Uterus (tissue), 4 donors: ENCODE measurements around the gene AGPAT2. TPM values are rescaled to one million over a fixed set of nuclear protein-coding genes. Genes with fewer than 3 reads are reported as not detected.
A peak's percentile ranks its signal among the peaks of the same experiment; 100 is the strongest.
"Not testable (repeated sequence)": the region's sequence is repeated elsewhere in the genome, so short reads cannot be mapped to it uniquely, and the experiment has no call there.

ENCODE experiments used
- DNase-seq, 2 donors: peaks; one replicate each; pipeline ENCODE4 v3.0.0-alpha.2; 2019 to 2020
- H3K27ac ChIP-seq, 2 donors: fragments of 200-600 bp; sonication (generic); 1 replicate in 1 of 2; 2 replicates in 1 of 2; pipeline ENCODE4 v1.5.1; 2016 to 2018
- H3K27me3 ChIP-seq, 2 donors: fragments of 200-600 bp; sonication (generic); one replicate each; pipeline ENCODE4 v1.5.1; 2018 to 2019; ENCODE audit warnings: control low read depth in 1 of 2
- H3K36me3 ChIP-seq, 2 donors: fragments of 200-600 bp; sonication (generic); one replicate each; pipeline ENCODE4 v1.5.1; 2019; ENCODE audit warnings: control low read depth in 1 of 2
- H3K4me1 ChIP-seq, 2 donors: fragments of 200-600 bp; sonication (generic); one replicate each; pipeline ENCODE4 v1.5.1; 2018 to 2019; ENCODE audit warnings: control low read depth in 1 of 2
- H3K4me3 ChIP-seq, 2 donors: fragments of 200-600 bp; sonication (generic); 1 replicate in 1 of 2; 2 replicates in 1 of 2; pipeline ENCODE4 v1.5.1; 2018 to 2019; ENCODE audit warnings: mild to moderate bottlenecking in 1 of 2
- H3K9me3 ChIP-seq, 2 donors: fragments of 200-600 bp; sonication (generic); one replicate each; pipeline ENCODE4 v1.5.1; 2019; ENCODE audit warnings: control low read depth in 1 of 2
- POLR2A ChIP-seq, 2 donors: fragments of 450-650 bp; IDR thresholded peaks; one replicate each; pipeline ENCODE4 v1.6.1; 2016; ENCODE audit warnings: antibody characterized with exemption in 2 of 2, mild to moderate bottlenecking in 1 of 2, moderate library complexity in 1 of 2
- intact Hi-C: fragments of 100-400 bp; cut with DNase I; formaldehyde crosslinking; loops from one replicate; pipeline ENCODE4 v1.15.1; 2023; ENCODE audit warnings: low total_unique reads
- total RNA-seq, 4 donors: library from RNA; depleted of rRNA in 3 of 4; stranded (reverse); fragments of >200 nt in 3 of 4; gene quantifications; one replicate each; pipeline versions ENCODE4 v1.1.0 to v1.2.4, GENCODE V29; 2014 to 2023
- TF ChIP-seq, protein P1 (sequence below), 4 experiments: fragments of 200-600 bp in 2 of 4; fragments of 450-650 bp in 2 of 4; sonication (generic) in 2 of 4; IDR thresholded peaks; one replicate each; pipeline ENCODE4 v1.5.1; 2016 to 2019; ENCODE audit warnings: antibody characterized with exemption in 4 of 4, mild to moderate bottlenecking in 2 of 4, moderate library complexity in 1 of 4
- donor health status: DM: yes; HTN: yes; CAD: no.

AGPAT2 gene
- total RNA-seq, 4 donors from 2014 or later: 22.7 to 45.1 (median 38.6) TPM

DNA sequence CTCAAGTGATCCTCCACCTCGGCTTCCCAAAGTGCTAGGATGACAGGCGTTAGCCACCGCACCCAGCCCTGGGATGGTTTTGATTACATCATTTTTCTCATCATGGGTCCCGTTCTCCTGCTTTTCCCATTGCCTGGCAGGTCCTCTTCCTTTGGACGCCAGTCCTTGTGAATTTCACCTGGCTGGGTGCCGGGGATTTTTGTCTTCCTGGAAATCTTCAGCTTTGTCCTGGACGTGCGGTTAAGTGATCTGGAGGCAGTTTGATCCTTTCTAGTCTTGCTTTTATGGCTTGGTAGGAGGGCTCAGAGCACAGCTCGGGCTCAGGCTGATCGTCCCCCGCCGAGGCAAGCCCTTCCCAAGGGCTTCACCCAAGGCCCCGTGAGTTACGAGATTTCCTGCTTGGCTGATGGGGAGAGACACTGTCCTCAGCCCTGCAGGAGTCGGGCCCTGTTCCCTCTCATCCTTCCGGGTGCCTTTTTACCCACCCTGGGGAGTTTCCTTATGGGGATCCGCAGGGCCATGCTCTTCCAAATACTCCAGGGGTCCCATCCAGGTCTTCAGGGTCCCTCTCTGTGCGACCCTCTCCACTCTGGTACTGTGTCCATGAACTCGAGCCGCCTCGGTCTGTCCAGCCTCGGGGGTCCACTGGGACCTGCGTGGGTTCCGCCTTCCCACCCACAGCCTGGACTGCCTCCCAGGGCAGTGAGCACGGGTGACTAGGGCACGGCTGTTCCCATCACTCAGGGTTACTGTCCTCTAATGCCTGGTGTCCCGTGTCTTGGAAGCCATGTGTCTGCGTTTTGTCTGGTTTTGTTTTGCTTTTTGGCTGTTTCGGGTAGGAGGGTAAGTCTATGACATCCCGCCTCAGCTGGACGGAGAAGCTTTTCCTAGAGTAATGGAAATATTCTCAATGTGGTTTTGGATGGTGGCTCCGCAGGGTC, 46.8 kb downstream of the AGPAT2 start:
- intact Hi-C loops: no loop called here
- Histone ChIP-seq H3K36me3 (no peaks in the 10 kb centered on the region), H3K27ac (no peak overlapping the region), H3K27me3 (peaks cover 0 to 7% of the 10 kb centered on the region in 2 donors), H3K9me3 (no peaks in the 10 kb centered on the region), H3K4me3 (no peak overlapping the region), H3K4me1 (no peaks in the 10 kb centered on the region)
- peak in 1 of 2 donors; percentile 21 for DNase-seq
- TF ChIP-seq POLR2A (IDR thresholded peaks at IDR 0.05): no peak
- TF ChIP-seq, protein P1, sequence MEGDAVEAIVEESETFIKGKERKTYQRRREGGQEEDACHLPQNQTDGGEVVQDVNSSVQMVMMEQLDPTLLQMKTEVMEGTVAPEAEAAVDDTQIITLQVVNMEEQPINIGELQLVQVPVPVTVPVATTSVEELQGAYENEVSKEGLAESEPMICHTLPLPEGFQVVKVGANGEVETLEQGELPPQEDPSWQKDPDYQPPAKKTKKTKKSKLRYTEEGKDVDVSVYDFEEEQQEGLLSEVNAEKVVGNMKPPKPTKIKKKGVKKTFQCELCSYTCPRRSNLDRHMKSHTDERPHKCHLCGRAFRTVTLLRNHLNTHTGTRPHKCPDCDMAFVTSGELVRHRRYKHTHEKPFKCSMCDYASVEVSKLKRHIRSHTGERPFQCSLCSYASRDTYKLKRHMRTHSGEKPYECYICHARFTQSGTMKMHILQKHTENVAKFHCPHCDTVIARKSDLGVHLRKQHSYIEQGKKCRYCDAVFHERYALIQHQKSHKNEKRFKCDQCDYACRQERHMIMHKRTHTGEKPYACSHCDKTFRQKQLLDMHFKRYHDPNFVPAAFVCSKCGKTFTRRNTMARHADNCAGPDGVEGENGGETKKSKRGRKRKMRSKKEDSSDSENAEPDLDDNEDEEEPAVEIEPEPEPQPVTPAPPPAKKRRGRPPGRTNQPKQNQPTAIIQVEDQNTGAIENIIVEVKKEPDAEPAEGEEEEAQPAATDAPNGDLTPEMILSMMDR (IDR thresholded peaks at IDR 0.05): no peak

DNA sequence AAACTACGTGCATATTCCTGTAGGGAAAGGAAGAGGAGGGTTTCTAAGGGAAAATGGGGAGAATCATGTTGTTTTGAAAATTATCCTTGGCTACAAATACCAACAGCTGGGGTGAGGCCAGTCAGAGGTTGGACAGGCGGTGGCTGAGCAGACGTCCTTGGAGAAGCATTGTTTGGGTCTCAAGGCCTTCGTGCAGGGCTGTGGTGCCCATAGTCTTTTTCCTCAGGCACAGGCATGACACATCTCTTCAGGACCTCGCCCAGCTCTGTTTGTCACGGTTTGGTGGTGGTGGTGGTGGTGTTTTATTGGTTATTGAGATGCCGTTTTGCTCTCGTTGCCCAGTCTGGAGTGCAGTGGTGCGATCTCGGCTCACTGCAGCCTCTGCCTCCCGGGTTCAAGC, 52.4 kb downstream of the AGPAT2 start:
- Histone ChIP-seq H3K9me3 (no peaks in the 10 kb centered on the region), H3K27ac (no peak overlapping the region), H3K4me3 (no peak overlapping the region), H3K27me3 (no peaks in the 10 kb centered on the region), H3K36me3 (no peaks in the 10 kb centered on the region), H3K4me1 (no peaks in the 10 kb centered on the region)
- intact Hi-C loops: no loop called here
- no peak for DNase-seq
- TF ChIP-seq POLR2A (IDR thresholded peaks at IDR 0.05): no peak
- TF ChIP-seq, protein P1 (IDR thresholded peaks at IDR 0.05): no peak

DNA sequence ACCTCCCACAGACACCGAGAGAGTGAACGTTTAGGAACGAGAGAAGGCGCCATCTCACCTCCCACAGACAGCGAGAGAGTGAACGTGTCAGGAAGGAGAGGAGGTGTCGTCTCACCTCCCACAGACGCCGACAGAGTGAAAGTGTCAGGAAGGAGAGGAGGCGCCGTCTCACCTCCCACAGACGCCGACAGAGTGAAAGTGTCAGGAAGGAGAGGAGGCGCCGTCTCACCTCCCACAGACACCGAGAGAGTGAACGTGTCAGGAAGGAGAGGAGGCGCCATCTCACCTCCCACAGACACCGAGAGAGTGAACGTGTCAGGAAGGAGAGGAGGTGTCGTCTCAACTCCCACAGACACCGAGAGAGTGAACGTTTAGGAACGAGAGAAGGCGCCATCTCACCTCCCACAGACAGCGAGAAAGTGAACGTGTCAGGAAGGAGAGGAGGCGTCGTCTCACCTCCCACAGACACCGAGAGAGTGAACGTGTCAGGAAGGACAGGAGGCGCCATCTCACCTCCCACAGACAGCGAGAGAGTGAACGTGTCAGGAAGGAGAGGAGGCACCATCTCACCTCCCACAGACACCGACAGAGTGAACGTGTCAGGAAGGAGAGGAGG, 54.7 kb downstream of the AGPAT2 start:
- DNase-seq, H3K4me1 ChIP-seq, intact Hi-C loops, H3K9me3 ChIP-seq, H3K27me3 ChIP-seq, H3K4me3 ChIP-seq, H3K27ac ChIP-seq, H3K36me3 ChIP-seq: not testable (repeated sequence)

DNA sequence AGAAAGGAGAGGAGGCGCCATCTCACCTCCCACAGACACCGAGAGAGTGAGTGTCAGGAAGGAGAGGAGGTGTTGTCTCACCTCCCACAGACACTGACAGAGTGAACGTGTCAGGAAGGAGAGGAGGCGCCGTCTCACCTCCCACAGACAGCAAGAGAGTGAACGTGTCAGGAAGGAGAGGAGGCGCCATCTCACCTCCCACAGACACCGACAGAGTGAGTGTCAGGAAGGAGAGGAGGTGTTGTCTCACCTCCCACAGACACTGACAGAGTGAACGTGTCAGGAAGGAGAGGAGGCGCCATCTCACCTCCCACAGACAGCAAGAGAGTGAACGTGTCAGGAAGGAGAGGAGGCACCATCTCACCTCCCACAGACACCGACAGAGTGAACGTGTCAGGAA, 55.2 kb downstream of the AGPAT2 start:
- H3K27ac ChIP-seq, DNase-seq, H3K27me3 ChIP-seq, H3K36me3 ChIP-seq, H3K4me3 ChIP-seq, H3K9me3 ChIP-seq, H3K4me1 ChIP-seq, intact Hi-C loops: not testable (repeated sequence)

DNA sequence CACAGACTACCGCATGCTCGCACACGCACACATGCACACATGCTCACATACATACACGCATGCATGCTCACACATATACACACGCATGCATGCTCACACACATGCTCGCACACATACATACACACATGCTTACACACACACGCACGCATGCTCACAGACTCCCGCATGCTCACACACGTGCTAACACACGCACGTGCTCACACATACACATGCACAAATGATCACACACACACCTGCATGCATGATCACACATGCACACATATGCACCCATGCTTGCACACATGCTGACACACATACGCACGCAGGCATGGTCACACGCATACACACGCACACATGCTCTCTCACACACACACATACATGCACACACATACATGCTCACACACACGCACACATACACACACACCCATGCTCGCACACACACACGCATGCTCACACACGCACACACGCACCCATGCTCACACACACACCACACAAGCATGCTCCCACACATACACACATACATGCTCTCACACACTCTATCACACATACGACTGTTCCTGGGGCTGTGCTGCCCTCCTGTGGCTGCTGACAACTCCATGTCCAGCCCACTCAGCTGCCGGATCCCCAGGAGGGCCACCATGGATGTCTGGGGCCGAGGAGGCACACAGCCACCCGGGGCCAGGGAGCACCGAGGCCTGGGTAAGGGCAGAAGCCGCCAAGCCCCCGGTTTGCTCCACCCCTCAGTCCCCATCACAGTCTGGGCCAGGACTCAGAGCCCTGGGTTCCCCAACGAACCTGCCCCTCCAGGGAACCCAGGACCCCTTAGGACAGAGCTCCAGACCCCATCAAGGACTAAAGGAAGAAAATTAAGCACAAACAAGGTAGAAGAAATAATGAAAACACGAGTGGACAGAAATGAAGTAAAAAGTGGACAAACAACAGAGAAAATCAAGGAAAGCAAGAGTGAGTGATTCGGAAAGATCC, 55.9 kb downstream of the AGPAT2 start:
- Histone ChIP-seq H3K4me3 (no peak overlapping the region), H3K36me3 (no peaks in the 10 kb centered on the region), H3K9me3 (no peaks in the 10 kb centered on the region), H3K4me1 (no peaks in the 10 kb centered on the region), H3K27me3 (no peaks in the 10 kb centered on the region), H3K27ac (no peak overlapping the region)
- intact Hi-C loops: loop anchor here (2.0 kb wide), 1 partner anchor 147 kb away; no protein-coding TSS in a partner anchor
- TF ChIP-seq, protein P1 (IDR thresholded peaks at IDR 0.05): peak; percentile 78 to 95 (median 88)
- no peak for TF ChIP-seq POLR2A (IDR thresholded peaks at IDR 0.05)
- peak; percentile 74 to 79 for DNase-seq
